ENCODE results near the gene COL2A1. TPM values are rescaled to one million over a fixed set of nuclear protein-coding genes. Genes with fewer than 3 reads are reported as not detected.

COL2A1 gene
- total and polyA plus RNA-seq, 2 experiments from 2014 or later, result not detected

DNA sequence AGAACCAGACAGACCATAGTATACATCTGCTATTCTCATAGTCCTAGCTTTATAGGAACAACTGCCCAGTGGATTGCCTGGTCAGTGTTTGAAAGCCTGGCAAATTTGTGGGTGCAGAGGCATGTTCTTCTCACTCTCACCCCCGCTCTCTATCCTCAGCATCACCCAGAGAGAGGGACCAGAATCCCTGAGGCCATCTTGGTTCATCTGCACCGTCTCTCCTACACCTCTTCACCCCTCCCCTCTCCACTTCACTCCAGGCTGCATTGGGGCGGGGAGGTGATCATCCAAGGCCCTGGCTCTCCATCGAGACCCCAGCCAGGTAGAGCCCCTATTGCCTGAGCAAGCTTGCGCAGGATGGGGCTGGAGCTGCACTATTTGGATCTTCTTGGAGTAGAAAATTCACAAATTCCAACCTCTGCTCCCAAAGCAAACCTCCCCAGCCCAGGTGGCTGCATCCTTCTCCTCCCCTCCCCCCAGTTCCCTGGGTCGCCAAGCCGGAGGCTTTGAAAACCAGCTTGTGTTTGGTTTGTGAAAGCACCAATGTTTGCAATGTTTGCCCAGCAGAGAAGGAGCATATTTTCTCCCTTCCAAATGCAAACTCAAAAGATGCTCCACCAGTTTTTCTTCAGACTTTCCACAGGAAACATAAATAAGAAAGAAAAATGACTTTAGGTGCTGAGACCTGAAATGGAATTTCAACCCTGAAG, 18.6 kb upstream of the COL2A1 start:
- Histone ChIP-seq H4K20me1 (ENCODE audit: insufficient read depth) (no peaks in the 10 kb centered on the region), H3K36me3 (ENCODE audit: low read depth) (no peaks in the 10 kb centered on the region), H3K9me2 (ENCODE audit: insufficient read depth) (no peaks in the 10 kb centered on the region), H2AFZ (no peak overlapping the region), H3K4me3 (no peak overlapping the region), H3K4me1 (ENCODE audit: insufficient read depth) (no peaks in the 10 kb centered on the region), H3K79me2 (ENCODE audit: insufficient read depth) (no peaks in the 10 kb centered on the region), H3K9me3 (ENCODE audit: low read depth) (no peaks in the 10 kb centered on the region), H3K9ac (no peak overlapping the region), H3F3A (ENCODE audit: insufficient read depth) (no peaks in the 10 kb centered on the region), H3K4me2 (ENCODE audit: unreplicated experiment) (no peak overlapping the region), H3K27ac (no peak overlapping the region), H3K27me3 (replicated peaks; ENCODE audit: insufficient read depth) (peaks cover 54% of the 10 kb centered on the region)
- DNase-seq, result no peak
- in situ Hi-C loops (cut with MboI), result no loop called here
- WGBS, 2 experiments (ENCODE audit: low coverage in 1 of 2, low lambda C conversion rate in 2 of 2, missing lambda C conversion rate in 2 of 2), result 43 to 44% methylated on average over 7 of the region's 7 CpGs
- TF ChIP-seq EZH2 (IDR thresholded peaks at IDR 0.05; ENCODE audit: insufficient read depth, poor library complexity, severe bottlenecking) (no peak), EZH2phosphoT487 (IDR thresholded peaks at IDR 0.05; ENCODE audit: insufficient read depth, low read depth) (no peak)

DNA sequence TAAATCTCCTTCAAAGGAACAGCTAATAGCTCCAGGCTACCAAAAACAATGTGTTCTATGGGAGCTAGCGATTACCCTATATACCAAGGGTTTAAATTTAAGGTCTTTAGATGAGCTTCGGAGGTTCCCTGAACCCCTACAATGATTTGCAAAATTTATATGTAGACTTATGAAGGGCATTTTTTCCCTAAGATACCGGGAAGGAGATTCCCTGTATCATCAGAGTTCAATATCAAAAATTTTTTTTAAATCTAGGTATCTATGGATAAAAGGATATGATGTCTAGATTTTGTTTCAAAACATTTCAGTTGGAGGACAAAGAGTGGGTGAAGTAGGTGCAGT, 17.9 kb upstream of the COL2A1 start:
- in situ Hi-C loops (cut with MboI), result no loop called here
- 4 to 7% methylated on average over 3 of the region's 3 CpGs for WGBS, 2 experiments (ENCODE audit: low coverage in 1 of 2, low lambda C conversion rate in 2 of 2, missing lambda C conversion rate in 2 of 2)
- no peak for DNase-seq
- Histone ChIP-seq H3K9me3 (ENCODE audit: low read depth) (no peaks in the 10 kb centered on the region), H3K27ac (no peak overlapping the region), H3K9ac (no peak overlapping the region), H4K20me1 (ENCODE audit: insufficient read depth) (no peaks in the 10 kb centered on the region), H3K79me2 (ENCODE audit: insufficient read depth) (no peaks in the 10 kb centered on the region), H3K4me3 (no peak overlapping the region), H3K36me3 (ENCODE audit: low read depth) (no peaks in the 10 kb centered on the region), H3K27me3 (replicated peaks; ENCODE audit: insufficient read depth) (peaks cover 60% of the 10 kb centered on the region), H3K4me1 (ENCODE audit: insufficient read depth) (no peaks in the 10 kb centered on the region), H3K9me2 (ENCODE audit: insufficient read depth) (no peaks in the 10 kb centered on the region), H3K4me2 (ENCODE audit: unreplicated experiment) (no peak overlapping the region), H3F3A (ENCODE audit: insufficient read depth) (no peaks in the 10 kb centered on the region), H2AFZ (no peak overlapping the region)
- TF ChIP-seq EZH2 (IDR thresholded peaks at IDR 0.05; ENCODE audit: insufficient read depth, poor library complexity, severe bottlenecking), result no peak
- no peak for TF ChIP-seq EZH2phosphoT487 (IDR thresholded peaks at IDR 0.05; ENCODE audit: insufficient read depth, low read depth)

GRCh38 chr12:48021485-48022179, 17.4 kb upstream of the COL2A1 start:
- Histone ChIP-seq H3K36me3 (ENCODE audit: low read depth) (no peaks in the 10 kb centered on the region), H3K4me3 (no peak overlapping the region), H3K9me2 (ENCODE audit: insufficient read depth) (no peaks in the 10 kb centered on the region), H3K27me3 (replicated peaks; ENCODE audit: insufficient read depth) (peaks cover 62% of the 10 kb centered on the region), H3K27ac (no peak overlapping the region), H3K4me1 (ENCODE audit: insufficient read depth) (no peaks in the 10 kb centered on the region), H3F3A (ENCODE audit: insufficient read depth) (no peaks in the 10 kb centered on the region), H2AFZ (no peak overlapping the region), H3K79me2 (ENCODE audit: insufficient read depth) (no peaks in the 10 kb centered on the region), H3K4me2 (ENCODE audit: unreplicated experiment) (no peak overlapping the region), H4K20me1 (ENCODE audit: insufficient read depth) (no peaks in the 10 kb centered on the region), H3K9me3 (ENCODE audit: low read depth) (no peaks in the 10 kb centered on the region), H3K9ac (no peak overlapping the region)
- WGBS, 2 experiments (ENCODE audit: low coverage in 1 of 2, low lambda C conversion rate in 2 of 2, missing lambda C conversion rate in 2 of 2), result 31 to 32% methylated on average over 5 of the region's 5 CpGs
- in situ Hi-C loops (cut with MboI), result no loop called here
- DNase-seq, result no peak
- TF ChIP-seq EZH2 (IDR thresholded peaks at IDR 0.05; ENCODE audit: insufficient read depth, poor library complexity, severe bottlenecking) (no peak), EZH2phosphoT487 (IDR thresholded peaks at IDR 0.05; ENCODE audit: insufficient read depth, low read depth) (no peak)

GRCh38 chr12:48019639-48020265, 15.5 kb upstream of the COL2A1 start:
- TF ChIP-seq EZH2phosphoT487 (IDR thresholded peaks at IDR 0.05; ENCODE audit: insufficient read depth, low read depth) (no peak), EZH2 (IDR thresholded peaks at IDR 0.05; ENCODE audit: insufficient read depth, poor library complexity, severe bottlenecking) (no peak)
- no peaks in the 10 kb centered on the region for H4K20me1 ChIP-seq (ENCODE audit: insufficient read depth)
- no peak overlapping the region for H3K4me3 ChIP-seq
- in situ Hi-C loops (cut with MboI), result no loop called here
- H3K9me2 ChIP-seq (ENCODE audit: insufficient read depth), result no peaks in the 10 kb centered on the region
- no peak overlapping the region for H3K4me2 ChIP-seq (ENCODE audit: unreplicated experiment)
- H3F3A ChIP-seq (ENCODE audit: insufficient read depth), result no peaks in the 10 kb centered on the region
- WGBS, 2 experiments (ENCODE audit: low coverage in 1 of 2, low lambda C conversion rate in 2 of 2, missing lambda C conversion rate in 2 of 2), result 13 to 20% methylated on average over 3 of the region's 3 CpGs
- H3K27ac ChIP-seq, result no peak overlapping the region
- peaks cover 68% of the 10 kb centered on the region for H3K27me3 ChIP-seq (replicated peaks; ENCODE audit: insufficient read depth)
- no peaks in the 10 kb centered on the region for H3K4me1 ChIP-seq (ENCODE audit: insufficient read depth)
- DNase-seq, result no peak
- no peak overlapping the region for H3K9ac ChIP-seq
- no peaks in the 10 kb centered on the region for H3K36me3 ChIP-seq (ENCODE audit: low read depth)
- no peaks in the 10 kb centered on the region for H3K9me3 ChIP-seq (ENCODE audit: low read depth)
- H2AFZ ChIP-seq, result no peak overlapping the region
- no peaks in the 10 kb centered on the region for H3K79me2 ChIP-seq (ENCODE audit: insufficient read depth)
